Endothelial cell of umbilical vein (primary cell): ENCODE results near the gene HAUS7. TPM values are rescaled to one million over a fixed set of nuclear protein-coding genes. Genes with fewer than 3 reads are reported as not detected.

Source experiments
- BruUV-seq: library from RNA; stranded (reverse); fragments of 400-500 nt; replicated peaks from 2 replicates; lab custom pipeline; 2021; lab: Mats Ljungman, UMichigan
- CTCF ChIA-PET: fragments of 300-600, 350-600 bp; sonication (Branson Sonifier 250); formaldehyde crosslinking; loops from one replicate; lab custom pipeline; 2021; ENCODE audit warnings: antibody characterized with exemption, inconsistent platforms; lab: Charles Lee
- POLR2A ChIA-PET: fragments of 300-600, 350-600 bp; sonication (Branson Sonifier 250); formaldehyde crosslinking; loops from one replicate; lab custom pipeline; 2021; ENCODE audit warnings: antibody characterized with exemption, inconsistent platforms; lab: Charles Lee
- DNase-seq: peaks from one replicate; pipeline ENCODE4 v3.0.0-alpha.2; 2011; ENCODE audit warnings: low read depth, low spot score
- FAIRE-seq: peaks from 2 replicates; lab custom pipeline; 2011; peaks lifted over from hg19 to GRCh38; lab: Jason Lieb, UNC
- H2AFZ ChIP-seq: 2 replicates; pipeline ENCODE4 v1.6.0; 2012; ENCODE audit warnings: low read depth, low read length, control low read depth, inconsistent platforms
- H3K27ac ChIP-seq: 2 replicates; pipeline ENCODE4 v1.5.1; 2011; ENCODE audit warnings: low read depth, mild to moderate bottlenecking, control low read depth, low read length, moderate library complexity; ENCODE audit not compliant: insufficient read depth
- H3K27me3 ChIP-seq, 2 experiments: 2 replicates each; pipeline versions ENCODE4 v1.6.0 to v1.6.1; 2011; ENCODE audit warnings: low read length in 2 of 2, mixed read lengths in 1 of 2; ENCODE audit not compliant: control insufficient read depth in 2 of 2, insufficient read depth in 2 of 2
- H3K36me3 ChIP-seq, 2 experiments: 2 replicates in 1 of 2; 3 replicates in 1 of 2; pipeline ENCODE4 v1.5.1; 2011; ENCODE audit warnings: low read length in 2 of 2, mild to moderate bottlenecking in 1 of 2, moderate library complexity in 1 of 2; ENCODE audit not compliant: control insufficient read depth in 2 of 2, insufficient read depth in 2 of 2; ENCODE audit errors: extremely low read depth in 1 of 2
- H3K4me1 ChIP-seq: 3 replicates; pipeline ENCODE4 v1.5.1; 2011; ENCODE audit warnings: mild to moderate bottlenecking, low read length; ENCODE audit not compliant: control insufficient read depth, insufficient read depth; ENCODE audit errors: extremely low read depth
- H3K4me2 ChIP-seq: 2 replicates; pipeline ENCODE4 v1.6.1; 2011; ENCODE audit warnings: low read length, control low read depth, mixed read lengths; ENCODE audit not compliant: insufficient read depth
- H3K4me3 ChIP-seq, 3 experiments: fragments of 200-600 bp in 1 of 3; sonication (generic), shearing (Covaris generic) in 1 of 3; replicated peaks in 1 of 3; 2 replicates each; pipeline ENCODE4 v1.5.1; 2011 to 2016; ENCODE audit warnings: control low read depth in 3 of 3, low read length in 3 of 3, mild to moderate bottlenecking in 2 of 3, inconsistent platforms in 1 of 3, low read depth in 1 of 3, moderate library complexity in 1 of 3; ENCODE audit not compliant: insufficient read depth in 1 of 3
- H3K79me2 ChIP-seq: 2 replicates; pipeline ENCODE4 v1.6.0; 2012; ENCODE audit warnings: low read length, inconsistent platforms; ENCODE audit not compliant: control insufficient read depth, insufficient read depth
- H3K9ac ChIP-seq: replicated peaks from 2 replicates; pipeline ENCODE3; 2011; ENCODE audit warnings: low read length, control low read depth; ENCODE audit not compliant: insufficient read depth; ENCODE audit errors: extremely low read depth
- H3K9me1 ChIP-seq: replicated peaks from 3 replicates; pipeline ENCODE4 v1.6.0; 2011; ENCODE audit warnings: mild to moderate bottlenecking, low read length; ENCODE audit not compliant: control insufficient read depth, insufficient read depth; ENCODE audit errors: extremely low read depth
- H3K9me3 ChIP-seq: replicated peaks from 2 replicates; pipeline ENCODE4 v1.5.1; 2012; ENCODE audit warnings: low read length, inconsistent platforms; ENCODE audit not compliant: control insufficient read depth, insufficient read depth
- H4K20me1 ChIP-seq: replicated peaks from 2 replicates; pipeline ENCODE3; 2011; ENCODE audit warnings: mild to moderate bottlenecking, low read length; ENCODE audit not compliant: control insufficient read depth, insufficient read depth; ENCODE audit errors: extremely low read depth
- EZH2 ChIP-seq: IDR thresholded peaks from 2 replicates; pipeline ENCODE4 v1.6.1; 2012; ENCODE audit warnings: borderline replicate concordance, low read depth, mild to moderate bottlenecking, moderate library complexity, low read length, inconsistent platforms; ENCODE audit not compliant: severe bottlenecking
- FOS ChIP-seq: IDR thresholded peaks from 2 replicates; pipeline ENCODE4 v1.6.1; 2011; ENCODE audit warnings: mild to moderate bottlenecking, low read length, moderate library complexity, borderline replicate concordance; ENCODE audit not compliant: insufficient read depth
- GATA2 ChIP-seq: IDR thresholded peaks from 2 replicates; pipeline ENCODE4 v1.7.0; 2011; ENCODE audit warnings: low read depth, mild to moderate bottlenecking, moderate library complexity, mixed read lengths, low read length; ENCODE audit not compliant: insufficient read length, insufficient read depth
- JUN ChIP-seq: IDR thresholded peaks from 2 replicates; pipeline ENCODE4 v1.6.1; 2011; ENCODE audit warnings: borderline replicate concordance, low read depth; ENCODE audit not compliant: insufficient read length, insufficient read depth
- MYC ChIP-seq: IDR thresholded peaks from one replicate; pipeline ENCODE4 v1.6.1; 2011; ENCODE audit warnings: mild to moderate bottlenecking, low read depth, low read length
- POLR2A ChIP-seq: IDR thresholded peaks from 2 replicates; pipeline ENCODE4 v1.6.1; 2012; ENCODE audit warnings: low read depth, mild to moderate bottlenecking, control low read depth, low read length
- POLR2AphosphoS5 ChIP-seq: IDR thresholded peaks from 2 replicates; pipeline ENCODE4 v1.6.1; 2012; ENCODE audit warnings: low read depth, mild to moderate bottlenecking, control low read depth, low read length, moderate library complexity; ENCODE audit not compliant: insufficient read depth
- dilution Hi-C: fragments of 300-500 bp; cut with MboI; formaldehyde crosslinking; loops from one replicate; pipeline ENCODE4 v1.15.0; 2019; ENCODE audit warnings: low sequenced_read_pairs; ENCODE audit not compliant: extremely low pct_ligation_motif_present
- intact Hi-C: fragments of 100-400 bp; cut with micrococcal nuclease; formaldehyde crosslinking; loops from one replicate; pipeline ENCODE4 v1.10.0; 2022
- polyA plus RNA-seq, 4 experiments: library from polyadenylated mRNA; depleted of rRNA in 3 of 4; stranded (reverse) in 3 of 4; unstranded in 1 of 4; fragments of >200 nt; gene quantifications; 2 replicates each; pipeline versions ENCODE4 v1.2.1 to v1.2.3, GENCODE V29; 2011 to 2012; ENCODE audit warnings: missing spikeins in 1 of 4
- small RNA-seq: library from RNA; depleted of rRNA; stranded (forward); fragments of <200 nt; gene quantifications from one replicate; pipeline ENCODE3, GENCODE V24; 2012; ENCODE audit warnings: low replicate concordance, low read depth; ENCODE audit not compliant: insufficient read depth, insufficient read length
- total RNA-seq: library from RNA; stranded (reverse); gene quantifications from 2 replicates; pipeline ENCODE4 v1.2.3, GENCODE V29; 2021
- TF ChIP-seq, protein P1 (sequence below): IDR thresholded peaks from 2 replicates; pipeline ENCODE4 v1.6.1; 2011; ENCODE audit not compliant: insufficient read depth, insufficient read length
- TF ChIP-seq, protein P2 (sequence below), 2 donors: IDR thresholded peaks; 1 replicate in 1 of 2; 2 replicates in 1 of 2; pipeline ENCODE4 v1.5.1; 2011; ENCODE audit warnings: low read length in 2 of 2, mild to moderate bottlenecking in 2 of 2, moderate library complexity in 2 of 2, control low read depth in 1 of 2, inconsistent platforms in 1 of 2, low read depth in 1 of 2; ENCODE audit not compliant: insufficient read depth in 1 of 2; ENCODE audit errors: extremely low read depth in 1 of 2

The HAUS7 gene
- total and polyA plus RNA-seq, 2 donors (not counting 3 experiments of a cell fraction or from before 2014, with no cell fraction given), result 31.0 to 46.4 TPM

DNA sequence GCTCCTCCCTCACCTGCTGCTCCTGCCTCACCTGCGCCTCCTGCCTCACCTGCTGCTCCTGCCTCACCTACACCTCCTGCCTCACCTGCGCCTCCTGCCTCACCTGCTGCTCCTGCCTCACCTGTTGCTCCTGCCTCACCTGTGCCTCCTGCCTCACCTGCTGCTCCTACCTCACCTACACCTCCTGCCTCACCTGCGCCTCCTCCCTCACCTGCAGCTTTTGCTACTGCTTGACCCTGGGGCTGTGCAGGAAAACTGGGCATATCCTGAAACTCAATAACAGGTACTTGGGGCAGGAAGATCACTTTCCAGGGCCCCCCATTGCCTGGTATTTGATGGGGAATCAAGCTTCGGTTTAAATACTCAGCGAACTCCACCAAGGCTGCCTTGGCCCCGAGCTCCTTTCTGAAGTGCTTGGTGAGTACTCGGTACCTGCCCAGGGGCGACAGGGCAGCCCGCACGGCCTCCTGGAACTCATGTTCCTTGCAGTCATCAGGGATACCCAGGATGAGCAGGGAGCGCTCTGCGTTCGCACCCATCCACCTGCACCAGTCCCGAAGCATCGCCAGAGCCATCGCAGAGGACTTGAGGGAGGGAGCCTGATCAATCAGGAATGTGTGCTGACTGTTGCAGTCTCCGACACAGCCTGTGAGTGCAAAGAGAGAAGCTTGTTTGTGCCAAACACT lies 72.0 kb downstream of the HAUS7 start:
- no peaks in the 10 kb centered on the region for H3K36me3 ChIP-seq
- FAIRE-seq, result no peak
- H3K27me3 ChIP-seq, result no peaks in the 10 kb centered on the region
- dilution Hi-C loops (no loop called here), intact Hi-C loops (no loop called here)
- no peaks in the 10 kb centered on the region for H3K4me1 ChIP-seq
- BruUV-seq, result no TSS peak
- H4K20me1 ChIP-seq, result no peaks in the 10 kb centered on the region
- H2AFZ ChIP-seq, result no peak overlapping the region
- H3K4me2 ChIP-seq, result no peak overlapping the region
- H3K27ac ChIP-seq, result no peak overlapping the region
- ChIA-PET POLR2A (no interaction called here), CTCF (interaction anchor here (1.4 kb wide), 1 partner anchor 40 kb away, joined by 3 read pairs; no protein-coding TSS in a partner anchor)
- H3K9me3 ChIP-seq, result no peaks in the 10 kb centered on the region
- no peaks in the 10 kb centered on the region for H3K79me2 ChIP-seq
- H3K4me3 ChIP-seq, result no peak overlapping the region
- TF ChIP-seq FOS (no peak), GATA2 (no peak), MYC (no peak), JUN (no peak), POLR2A (no peak), EZH2 (no peak), POLR2AphosphoS5 (no peak)
- TF ChIP-seq, protein P1, sequence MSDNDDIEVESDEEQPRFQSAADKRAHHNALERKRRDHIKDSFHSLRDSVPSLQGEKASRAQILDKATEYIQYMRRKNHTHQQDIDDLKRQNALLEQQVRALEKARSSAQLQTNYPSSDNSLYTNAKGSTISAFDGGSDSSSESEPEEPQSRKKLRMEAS, result no peak
- TF ChIP-seq, protein P2, sequence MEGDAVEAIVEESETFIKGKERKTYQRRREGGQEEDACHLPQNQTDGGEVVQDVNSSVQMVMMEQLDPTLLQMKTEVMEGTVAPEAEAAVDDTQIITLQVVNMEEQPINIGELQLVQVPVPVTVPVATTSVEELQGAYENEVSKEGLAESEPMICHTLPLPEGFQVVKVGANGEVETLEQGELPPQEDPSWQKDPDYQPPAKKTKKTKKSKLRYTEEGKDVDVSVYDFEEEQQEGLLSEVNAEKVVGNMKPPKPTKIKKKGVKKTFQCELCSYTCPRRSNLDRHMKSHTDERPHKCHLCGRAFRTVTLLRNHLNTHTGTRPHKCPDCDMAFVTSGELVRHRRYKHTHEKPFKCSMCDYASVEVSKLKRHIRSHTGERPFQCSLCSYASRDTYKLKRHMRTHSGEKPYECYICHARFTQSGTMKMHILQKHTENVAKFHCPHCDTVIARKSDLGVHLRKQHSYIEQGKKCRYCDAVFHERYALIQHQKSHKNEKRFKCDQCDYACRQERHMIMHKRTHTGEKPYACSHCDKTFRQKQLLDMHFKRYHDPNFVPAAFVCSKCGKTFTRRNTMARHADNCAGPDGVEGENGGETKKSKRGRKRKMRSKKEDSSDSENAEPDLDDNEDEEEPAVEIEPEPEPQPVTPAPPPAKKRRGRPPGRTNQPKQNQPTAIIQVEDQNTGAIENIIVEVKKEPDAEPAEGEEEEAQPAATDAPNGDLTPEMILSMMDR (IDR thresholded peaks at IDR 0.05; ENCODE audit: extremely low read depth in 1 of 2, insufficient read depth in 1 of 2, low read depth in 1 of 2, low read length in 2 of 2), result no peak
- H3K9ac ChIP-seq, result no peak overlapping the region
- no peaks in the 10 kb centered on the region for H3K9me1 ChIP-seq
- DNase-seq, result no peak

Small RNA genes lying within 50 kb of the gene (small RNA-seq; reads per million reads assigned to genes)
- gene RN7SL667P, result not detected

Other genes starting within 250 kb of the HAUS7 start
- gene PNMA6F, start 148.8 kb downstream of the HAUS7 start, total RNA-seq, result not detected in 2 replicates
- gene PNMA6F, start 148.8 kb downstream of the HAUS7 start, polyA plus RNA-seq, result not detected in 2 replicates
- gene ZNF275, start 136.4 kb downstream of the HAUS7 start, total RNA-seq, result 8.5 and 11.0 TPM in 2 replicates
- gene ZNF275, start 136.4 kb downstream of the HAUS7 start, polyA plus RNA-seq, result 9.7 and 10.3 TPM in 2 replicates
- not detected in 2 replicates for gene PNMA6E, start 69.2 kb downstream of the HAUS7 start, total RNA-seq
- not detected in 2 replicates for gene PNMA6E, start 69.2 kb downstream of the HAUS7 start, polyA plus RNA-seq
- gene ZFP92, start 59.1 kb downstream of the HAUS7 start, total RNA-seq, result 1.2 TPM in 2 replicates
- 0.36 and 0.43 TPM in 2 replicates for gene ZFP92, start 59.1 kb downstream of the HAUS7 start, polyA plus RNA-seq
- gene TREX2, start 24.5 kb downstream of the HAUS7 start, total RNA-seq, result 0.82 and 1.9 TPM in 2 replicates
- 0.99 and 1.9 TPM in 2 replicates for gene TREX2, start 24.5 kb downstream of the HAUS7 start, polyA plus RNA-seq
- 453 and 479 TPM in 2 replicates for gene BGN, start 24.4 kb upstream of the HAUS7 start, total RNA-seq
- gene BGN, start 24.4 kb upstream of the HAUS7 start, polyA plus RNA-seq, result 879 and 880 TPM in 2 replicates
- 0.07 and 0.16 TPM in 2 replicates for gene ATP2B3, start 47.1 kb upstream of the HAUS7 start, total RNA-seq
- 0.01 and 0.02 TPM in 2 replicates for gene ATP2B3, start 47.1 kb upstream of the HAUS7 start, polyA plus RNA-seq
- gene CCNQ, start 128.6 kb upstream of the HAUS7 start, total RNA-seq, result 20.8 and 21.3 TPM in 2 replicates
- 37.0 and 42.9 TPM in 2 replicates for gene CCNQ, start 128.6 kb upstream of the HAUS7 start, polyA plus RNA-seq
- 0.35 TPM in 1 of 2 replicates, not detected in the other for gene DUSP9, start 176.6 kb upstream of the HAUS7 start, total RNA-seq
- 0.04 and 0.05 TPM in 2 replicates for gene DUSP9, start 176.6 kb upstream of the HAUS7 start, polyA plus RNA-seq
- gene PNCK, start 203.2 kb upstream of the HAUS7 start, total RNA-seq, result not detected in 2 replicates
- gene PNCK, start 203.2 kb upstream of the HAUS7 start, polyA plus RNA-seq, result 0.12 and 0.37 TPM in 2 replicates
- 23.6 and 28.8 TPM in 2 replicates for gene SLC6A8, start 217.3 kb upstream of the HAUS7 start, total RNA-seq
- 22.7 and 22.8 TPM in 2 replicates for gene SLC6A8, start 217.3 kb upstream of the HAUS7 start, polyA plus RNA-seq